GM23338 (cell line): ENCODE measurements around the gene NQO2. TPM values are rescaled to one million over a fixed set of nuclear protein-coding genes. Genes with fewer than 3 reads are reported as not detected.

Experiments
- ATAC-seq: fragments of 200-7000 bp; cut with Tn5 transposase; 3 replicates; pipeline ENCODE4 v1.9.1; 2020
- DNase-seq: peaks from one replicate; pipeline ENCODE4 v3.0.0-alpha.2; 2015; ENCODE audit warnings: low spot score
- H2AFZ ChIP-seq: fragments of 200-600 bp; sonication (generic); 2 replicates; pipeline ENCODE4 v1.8.0; 2016; ENCODE audit warnings: antibody characterized with exemption, mild to moderate bottlenecking, moderate library complexity
- H3F3A ChIP-seq: fragments of 200-600 bp; sonication (generic); replicated peaks from 2 replicates; pipeline ENCODE4 v1.8.0; 2017; ENCODE audit warnings: antibody characterized with exemption, mixed run types, low read depth
- H3K27ac ChIP-seq: fragments of 200-600 bp; sonication (generic); 2 replicates; pipeline ENCODE4 v1.6.1; 2016; ENCODE audit warnings: low read depth
- H3K27me3 ChIP-seq: fragments of 200-600 bp; sonication (generic); 2 replicates; pipeline ENCODE4 v1.8.0; 2016; ENCODE audit warnings: mild to moderate bottlenecking, mixed run types, moderate library complexity; ENCODE audit not compliant: insufficient read depth
- H3K36me3 ChIP-seq: fragments of 200-600 bp; sonication (generic); 2 replicates; pipeline ENCODE4 v1.8.0; 2016; ENCODE audit warnings: mild to moderate bottlenecking; ENCODE audit not compliant: insufficient read depth
- H3K4me1 ChIP-seq: fragments of 200-600 bp; sonication (generic); 2 replicates; pipeline ENCODE4 v1.8.0; 2016; ENCODE audit warnings: mild to moderate bottlenecking, moderate library complexity; ENCODE audit not compliant: insufficient read depth
- H3K4me2 ChIP-seq: fragments of 200-600 bp; sonication (generic); 2 replicates; pipeline ENCODE4 v1.7.1; 2017; ENCODE audit warnings: mixed run types
- H3K4me3 ChIP-seq: fragments of 200-600 bp; sonication (generic); 2 replicates; pipeline ENCODE4 v1.6.1; 2016; ENCODE audit warnings: mixed run types
- H3K79me2 ChIP-seq: fragments of 200-600 bp; sonication (generic); replicated peaks from 2 replicates; pipeline ENCODE4 v1.8.0; 2017; ENCODE audit warnings: mild to moderate bottlenecking; ENCODE audit not compliant: insufficient read depth
- H3K9me2 ChIP-seq: fragments of 200-600 bp; sonication (generic); 2 replicates; pipeline ENCODE4 v1.8.0; 2017; ENCODE audit not compliant: insufficient read depth
- H4K20me1 ChIP-seq: fragments of 200-600 bp; sonication (generic); replicated peaks from 2 replicates; pipeline ENCODE4 v1.8.0; 2017; ENCODE audit warnings: mild to moderate bottlenecking; ENCODE audit not compliant: insufficient read depth
- H3K27ac Mint-ChIP-seq: 2 replicates; pipeline ENCODE4 v1.8.0; 2020; ENCODE audit warnings: inconsistent platforms, mild to moderate bottlenecking, moderate library complexity, mixed read lengths
- H3K27me3 Mint-ChIP-seq: 3 replicates; pipeline ENCODE4 v1.8.0; 2022; ENCODE audit warnings: low read depth, mild to moderate bottlenecking, moderate library complexity, mixed read lengths, inconsistent platforms; ENCODE audit not compliant: insufficient read depth, poor library complexity
- H3K36me3 Mint-ChIP-seq: 3 replicates; pipeline ENCODE4 v1.8.0; 2021; ENCODE audit warnings: low read depth, mild to moderate bottlenecking, inconsistent platforms, moderate library complexity, mixed read lengths
- H3K4me1 Mint-ChIP-seq: 3 replicates; pipeline ENCODE4 v1.8.0; 2020; ENCODE audit warnings: mild to moderate bottlenecking, inconsistent platforms, mixed read lengths
- H3K4me3 Mint-ChIP-seq: 3 replicates; pipeline ENCODE4 v1.8.0; 2021; ENCODE audit warnings: moderate library complexity, mild to moderate bottlenecking, inconsistent platforms, mixed read lengths
- H3K9me3 Mint-ChIP-seq: 3 replicates; pipeline ENCODE4 v1.8.0; 2020; ENCODE audit warnings: moderate library complexity, mild to moderate bottlenecking, inconsistent platforms, mixed read lengths
- CREB1 ChIP-seq: fragments of 250-450 bp; sonication (Bioruptor Pico); IDR thresholded peaks from 2 replicates; pipeline ENCODE4 v1.5.0; 2020; ENCODE audit warnings: low read depth, mild to moderate bottlenecking, moderate library complexity
- ETS1 ChIP-seq: IDR thresholded peaks from 2 replicates; pipeline ENCODE4 v1.6.1; 2016; ENCODE audit warnings: antibody characterized with exemption
- EZH2 ChIP-seq: fragments of 200-600 bp; sonication (generic); IDR thresholded peaks from one replicate; pipeline ENCODE4 v1.8.0; 2017; ENCODE audit warnings: antibody characterized with exemption, mild to moderate bottlenecking, low read depth; ENCODE audit not compliant: unreplicated experiment
- EZH2phosphoT487 ChIP-seq: fragments of 200-600 bp; sonication (generic); IDR thresholded peaks from one replicate; pipeline ENCODE4 v1.8.1; 2018; ENCODE audit warnings: antibody characterized with exemption; ENCODE audit not compliant: unreplicated experiment
- JUNB ChIP-seq: IDR thresholded peaks from one replicate; pipeline ENCODE4 v1.6.1; 2016; ENCODE audit warnings: antibody characterized with exemption; ENCODE audit not compliant: unreplicated experiment
- NANOG ChIP-seq: IDR thresholded peaks from 2 replicates; pipeline ENCODE4 v1.6.1; 2016; ENCODE audit warnings: antibody characterized with exemption, borderline replicate concordance
- POLR2AphosphoS5 ChIP-seq: IDR thresholded peaks from 2 replicates; pipeline ENCODE4 v1.6.1; 2016; ENCODE audit warnings: antibody characterized with exemption, low read depth
- STAT1 ChIP-seq: IDR thresholded peaks from one replicate; pipeline ENCODE4 v1.6.1; 2016; ENCODE audit warnings: antibody characterized with exemption; ENCODE audit not compliant: unreplicated experiment
- ZNF114 ChIP-seq: fragments of 250-450 bp; sonication (Bioruptor Pico); IDR thresholded peaks from 2 replicates; pipeline ENCODE4 v1.5.0; 2020; ENCODE audit warnings: mild to moderate bottlenecking, moderate library complexity
- ZNF331 ChIP-seq: fragments of 250-450 bp; sonication (Bioruptor Pico); IDR thresholded peaks from 2 replicates; pipeline ENCODE4 v1.5.0; 2020; ENCODE audit warnings: low read depth, mild to moderate bottlenecking, moderate library complexity
- polyA plus RNA-seq: library from polyadenylated mRNA; unstranded; fragments of >200 nt; fragmentation: Nextera tagmentation; extraction: Ambion mirVana; gene quantifications from 2 replicates; pipeline ENCODE4 v1.2.1, GENCODE V29; 2016
- total RNA-seq: library from RNA; depleted of rRNA; stranded (reverse); fragments of >200 nt; shearing (Covaris generic); gene quantifications from 2 replicates; pipeline ENCODE4 v1.2.3, GENCODE V29; 2014
- TF ChIP-seq, protein P1 (sequence below): IDR thresholded peaks from one replicate; pipeline ENCODE4 v1.6.1; 2018; ENCODE audit warnings: antibody characterized with exemption; ENCODE audit not compliant: unreplicated experiment

NQO2 gene
- total and polyA plus RNA-seq, 2 experiments from 2014 or later = 117 to 173 TPM

DNA sequence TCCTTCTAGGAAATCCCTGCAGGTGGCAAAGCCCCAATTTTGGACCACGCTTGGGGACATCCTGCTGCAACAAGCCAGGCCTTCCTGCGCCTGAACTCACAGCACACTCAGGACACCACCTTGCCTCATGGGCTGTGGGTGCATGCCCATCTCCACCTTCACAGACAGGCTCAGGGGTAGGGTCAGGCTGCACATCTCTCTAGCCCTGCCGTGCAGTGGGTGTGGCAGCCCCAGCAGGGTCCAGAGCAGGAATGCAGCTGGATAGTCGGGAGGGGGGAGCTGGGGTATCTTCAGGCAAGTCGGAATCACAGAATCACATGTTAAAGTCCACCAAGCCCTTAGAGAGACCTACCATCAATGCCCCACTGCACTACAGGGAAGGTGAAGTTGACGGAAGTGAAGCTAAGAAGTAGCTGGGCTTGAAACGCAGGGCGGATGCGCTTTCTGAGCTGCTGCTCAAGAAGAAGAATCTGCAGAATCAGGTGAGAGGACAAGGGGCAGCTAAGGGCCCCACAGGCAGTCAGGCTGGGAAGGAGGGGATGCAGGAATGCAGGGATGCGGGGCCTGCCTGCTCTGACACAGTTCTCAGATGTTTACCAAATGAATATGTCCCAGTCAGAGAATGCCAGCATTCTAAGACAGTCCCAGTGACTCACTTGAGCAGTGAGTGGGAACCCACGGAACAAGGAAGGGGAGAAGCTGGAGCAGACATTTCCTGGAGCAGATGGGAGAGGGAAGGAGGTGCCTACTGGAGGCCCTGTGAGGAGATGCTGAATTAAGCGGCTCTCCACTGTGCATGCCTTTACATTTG is 39.6 kb upstream of the NQO2 start:
- no peaks in the 10 kb centered on the region for H3K79me2 ChIP-seq

GRCh38 chr6:2960935-2961334 is 38.8 kb upstream of the NQO2 start:
- no peak overlapping the region for H3K4me3 Mint-ChIP-seq
- H4K20me1 ChIP-seq = no peaks in the 10 kb centered on the region
- peaks cover 2% of the 10 kb centered on the region for H3K27me3 Mint-ChIP-seq
- 0 out of 2 replicates have a peak overlapping the region, but pooled peaks have one; percentile 24 for H3K4me2 ChIP-seq
- H3K79me2 ChIP-seq = no peaks in the 10 kb centered on the region
- peaks cover 14% of the 10 kb centered on the region; the same call in 1 of the 2 replicates for H3F3A ChIP-seq
- DNase-seq (no peak), ATAC-seq (no peak)
- no peak overlapping the region for H3K4me3 ChIP-seq
- H3K27me3 ChIP-seq = no peaks in the 10 kb centered on the region
- H3K9me3 Mint-ChIP-seq = no peaks in the 10 kb centered on the region
- H3K36me3 ChIP-seq = no peaks in the 10 kb centered on the region
- H3K36me3 Mint-ChIP-seq = no peaks in the 10 kb centered on the region
- H3K27ac Mint-ChIP-seq = no peak overlapping the region
- H3K4me1 Mint-ChIP-seq = peaks cover 36% of the 10 kb centered on the region
- H3K9me2 ChIP-seq = no peaks in the 10 kb centered on the region
- H3K4me1 ChIP-seq = peaks cover 32% of the 10 kb centered on the region
- H3K27ac ChIP-seq = peak overlapping the region; percentile 70; the same call in 1 of the 2 replicates
- H2AFZ ChIP-seq = no peak overlapping the region
- TF ChIP-seq ETS1 (no peak), JUNB (no peak), ZNF331 (CRISPR knock-in tag) (no peak), EZH2 (no peak), NANOG (no peak), ZNF114 (CRISPR knock-in tag) (no peak), STAT1 (no peak), CREB1 (CRISPR knock-in tag) (no peak), POLR2AphosphoS5 (no peak), EZH2phosphoT487 (no peak)
- TF ChIP-seq, protein P1, sequence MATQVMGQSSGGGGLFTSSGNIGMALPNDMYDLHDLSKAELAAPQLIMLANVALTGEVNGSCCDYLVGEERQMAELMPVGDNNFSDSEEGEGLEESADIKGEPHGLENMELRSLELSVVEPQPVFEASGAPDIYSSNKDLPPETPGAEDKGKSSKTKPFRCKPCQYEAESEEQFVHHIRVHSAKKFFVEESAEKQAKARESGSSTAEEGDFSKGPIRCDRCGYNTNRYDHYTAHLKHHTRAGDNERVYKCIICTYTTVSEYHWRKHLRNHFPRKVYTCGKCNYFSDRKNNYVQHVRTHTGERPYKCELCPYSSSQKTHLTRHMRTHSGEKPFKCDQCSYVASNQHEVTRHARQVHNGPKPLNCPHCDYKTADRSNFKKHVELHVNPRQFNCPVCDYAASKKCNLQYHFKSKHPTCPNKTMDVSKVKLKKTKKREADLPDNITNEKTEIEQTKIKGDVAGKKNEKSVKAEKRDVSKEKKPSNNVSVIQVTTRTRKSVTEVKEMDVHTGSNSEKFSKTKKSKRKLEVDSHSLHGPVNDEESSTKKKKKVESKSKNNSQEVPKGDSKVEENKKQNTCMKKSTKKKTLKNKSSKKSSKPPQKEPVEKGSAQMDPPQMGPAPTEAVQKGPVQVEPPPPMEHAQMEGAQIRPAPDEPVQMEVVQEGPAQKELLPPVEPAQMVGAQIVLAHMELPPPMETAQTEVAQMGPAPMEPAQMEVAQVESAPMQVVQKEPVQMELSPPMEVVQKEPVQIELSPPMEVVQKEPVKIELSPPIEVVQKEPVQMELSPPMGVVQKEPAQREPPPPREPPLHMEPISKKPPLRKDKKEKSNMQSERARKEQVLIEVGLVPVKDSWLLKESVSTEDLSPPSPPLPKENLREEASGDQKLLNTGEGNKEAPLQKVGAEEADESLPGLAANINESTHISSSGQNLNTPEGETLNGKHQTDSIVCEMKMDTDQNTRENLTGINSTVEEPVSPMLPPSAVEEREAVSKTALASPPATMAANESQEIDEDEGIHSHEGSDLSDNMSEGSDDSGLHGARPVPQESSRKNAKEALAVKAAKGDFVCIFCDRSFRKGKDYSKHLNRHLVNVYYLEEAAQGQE = no peak

More for the DNA sequence above, 39.6 kb upstream of the NQO2 start:
- H3K27me3 ChIP-seq = no peaks in the 10 kb centered on the region
- no peak overlapping the region for H3K4me3 Mint-ChIP-seq
- H2AFZ ChIP-seq = no peak overlapping the region
- peaks cover 14% of the 10 kb centered on the region; the same call in 1 of the 2 replicates for H3F3A ChIP-seq
- ATAC-seq (peak; percentile 73), DNase-seq (peak; percentile 75)
- no peaks in the 10 kb centered on the region for H3K9me3 Mint-ChIP-seq
- H3K27ac Mint-ChIP-seq = no peak overlapping the region
- TF ChIP-seq JUNB (no peak), ZNF114 (CRISPR knock-in tag) (no peak), EZH2 (no peak)
- TF ChIP-seq, protein P1 = no peak
- peak overlapping the region; percentile 52; the same call in 1 of the 2 replicates for H3K4me2 ChIP-seq
- H3K36me3 Mint-ChIP-seq = no peaks in the 10 kb centered on the region
- peaks cover 36% of the 10 kb centered on the region for H3K4me1 ChIP-seq
- H4K20me1 ChIP-seq = no peaks in the 10 kb centered on the region
- H3K4me3 ChIP-seq = no peak overlapping the region
- peaks cover 41% of the 10 kb centered on the region for H3K4me1 Mint-ChIP-seq
- H3K27me3 Mint-ChIP-seq = peaks cover 2% of the 10 kb centered on the region
- H3K36me3 ChIP-seq = no peaks in the 10 kb centered on the region
- H3K9me2 ChIP-seq = no peaks in the 10 kb centered on the region
- H3K27ac ChIP-seq = peak overlapping the region; percentile 70; the same call in 1 of the 2 replicates
